Measurements from ENCODE around the gene ZBED4. TPM values are rescaled to one million over a fixed set of nuclear protein-coding genes. Genes with fewer than 3 reads are reported as not detected.

The ZBED4 gene
- total and polyA plus RNA-seq, 2 of the 13 experiments (the other 11 are each of a cell fraction or from before 2014, with no cell fraction given) = 5.4 to 9.6 TPM

GRCh38 chr22:49867303-49868265, 13.9 kb downstream of the ZBED4 start (continued):
- TF ChIP-seq IRF2 (CRISPR knock-in tag; IDR thresholded peaks at IDR 0.05) (0 out of 2 replicates have a peak, but pooled peaks have one; percentile 23), FOXA1 (IDR thresholded peaks at IDR 0.05) (no peak), FOXA1 (CRISPR knock-in tag; IDR thresholded peaks at IDR 0.05) (peak; percentile 25; the same call in 1 of the 2 replicates), ZNF816 (CRISPR knock-in tag; IDR thresholded peaks at IDR 0.05; ENCODE audit: borderline replicate concordance) (no peak), ZNF441 (CRISPR knock-in tag; IDR thresholded peaks at IDR 0.05; ENCODE audit: borderline replicate concordance) (no peak), KMT2A (CRISPR knock-in tag; IDR thresholded peaks at IDR 0.05) (peak; percentile 21; the same call in 1 of the 2 replicates), ZNF687 (CRISPR knock-in tag; IDR thresholded peaks at IDR 0.05) (peak; percentile 79), CBFB (CRISPR knock-in tag; IDR thresholded peaks at IDR 0.05) (no peak), ERF (CRISPR knock-in tag; IDR thresholded peaks at IDR 0.05) (no peak), ZBTB38 (CRISPR knock-in tag; IDR thresholded peaks at IDR 0.05) (peak; percentile 93), PAXIP1 (CRISPR knock-in tag; conservative IDR thresholded peaks at IDR 0.05) (peak; percentile 72), HNF4A (CRISPR knock-in tag; IDR thresholded peaks at IDR 0.05) (peak; percentile 82), ZNF143 (CRISPR knock-in tag; IDR thresholded peaks at IDR 0.05) (no peak), HMG20A (CRISPR knock-in tag; IDR thresholded peaks at IDR 0.05; ENCODE audit: borderline replicate concordance) (no peak), ATF1 (CRISPR knock-in tag; IDR thresholded peaks at IDR 0.05) (peak; percentile 16; the same call in 1 of the 2 replicates), SOX13 (IDR thresholded peaks at IDR 0.05) (no peak), SOX13 (CRISPR knock-in tag; conservative IDR thresholded peaks at IDR 0.05 in 1 of 2, IDR thresholded peaks at IDR 0.05 in 1 of 2) (peak in 1 of 2 experiments; percentile 44; a peak in 1 of 4 replicates)
- TF ChIP-seq, protein P1, sequence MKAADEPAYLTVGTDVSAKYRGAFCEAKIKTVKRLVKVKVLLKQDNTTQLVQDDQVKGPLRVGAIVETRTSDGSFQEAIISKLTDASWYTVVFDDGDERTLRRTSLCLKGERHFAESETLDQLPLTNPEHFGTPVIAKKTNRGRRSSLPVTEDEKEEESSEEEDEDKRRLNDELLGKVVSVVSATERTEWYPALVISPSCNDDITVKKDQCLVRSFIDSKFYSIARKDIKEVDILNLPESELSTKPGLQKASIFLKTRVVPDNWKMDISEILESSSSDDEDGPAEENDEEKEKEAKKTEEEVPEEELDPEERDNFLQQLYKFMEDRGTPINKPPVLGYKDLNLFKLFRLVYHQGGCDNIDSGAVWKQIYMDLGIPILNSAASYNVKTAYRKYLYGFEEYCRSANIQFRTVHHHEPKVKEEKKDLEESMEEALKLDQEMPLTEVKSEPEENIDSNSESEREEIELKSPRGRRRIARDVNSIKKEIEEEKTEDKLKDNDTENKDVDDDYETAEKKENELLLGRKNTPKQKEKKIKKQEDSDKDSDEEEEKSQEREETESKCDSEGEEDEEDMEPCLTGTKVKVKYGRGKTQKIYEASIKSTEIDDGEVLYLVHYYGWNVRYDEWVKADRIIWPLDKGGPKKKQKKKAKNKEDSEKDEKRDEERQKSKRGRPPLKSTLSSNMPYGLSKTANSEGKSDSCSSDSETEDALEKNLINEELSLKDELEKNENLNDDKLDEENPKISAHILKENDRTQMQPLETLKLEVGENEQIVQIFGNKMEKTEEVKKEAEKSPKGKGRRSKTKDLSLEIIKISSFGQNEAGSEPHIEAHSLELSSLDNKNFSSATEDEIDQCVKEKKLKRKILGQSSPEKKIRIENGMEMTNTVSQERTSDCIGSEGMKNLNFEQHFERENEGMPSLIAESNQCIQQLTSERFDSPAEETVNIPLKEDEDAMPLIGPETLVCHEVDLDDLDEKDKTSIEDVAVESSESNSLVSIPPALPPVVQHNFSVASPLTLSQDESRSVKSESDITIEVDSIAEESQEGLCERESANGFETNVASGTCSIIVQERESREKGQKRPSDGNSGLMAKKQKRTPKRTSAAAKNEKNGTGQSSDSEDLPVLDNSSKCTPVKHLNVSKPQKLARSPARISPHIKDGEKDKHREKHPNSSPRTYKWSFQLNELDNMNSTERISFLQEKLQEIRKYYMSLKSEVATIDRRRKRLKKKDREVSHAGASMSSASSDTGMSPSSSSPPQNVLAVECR (CRISPR knock-in tag; IDR thresholded peaks at IDR 0.05; ENCODE audit: borderline replicate concordance) = 0 out of 2 replicates have a peak, but pooled peaks have one; percentile 38

Measured in HepG2 (cell line).